HepG2 (cell line): Measurements from ENCODE around the gene TSKU. TPM values are rescaled to one million over a fixed set of nuclear protein-coding genes. Genes with fewer than 3 reads are reported as not detected.

Source experiments
- ATAC-seq: fragments of 200-7000 bp; cut with Tn5 transposase; 3 replicates; pipeline ENCODE4 v1.9.1; 2020; ENCODE audit warnings: mild to moderate bottlenecking, moderate library complexity
- BruUV-seq: library from RNA; stranded (reverse); fragments of 400-500 nt; replicated peaks from 2 replicates; lab custom pipeline; 2021; lab: Mats Ljungman, UMichigan
- CTCF ChIA-PET: fragments of 300-600 bp; formaldehyde crosslinking; extraction: SDS; loops from one replicate; lab custom pipeline; 2021; ENCODE audit warnings: low total read pairs, inconsistent platforms, low intra/inter-chr PET ratio; lab: Yijun Ruan, JAX
- POLR2A ChIA-PET: fragments of 350-600 bp; sonication (Branson Sonifier 250); formaldehyde crosslinking; loops from one replicate; lab custom pipeline; 2020; ENCODE audit warnings: antibody characterized with exemption, inconsistent platforms; lab: Yijun Ruan, JAX
- DNase-seq: peaks from one replicate; pipeline ENCODE4 v3.0.0-alpha.2; 2015; ENCODE audit warnings: low spot score
- FAIRE-seq: peaks from 3 replicates; lab custom pipeline; 2011; peaks lifted over from hg19 to GRCh38; lab: Jason Lieb, UNC
- H2AFZ ChIP-seq: one replicate; pipeline ENCODE4 v1.6.1; 2011; ENCODE audit warnings: low read length, inconsistent platforms
- H3K27ac ChIP-seq: fragments of 300-600 bp; 3 replicates; pipeline ENCODE4 v1.8.0; 2011; ENCODE audit warnings: mixed run types, mild to moderate bottlenecking, mixed read lengths, low read length, inconsistent platforms; ENCODE audit not compliant: insufficient read depth; ENCODE audit errors: extremely low read length
- H3K27me3 ChIP-seq, 2 experiments: fragments of 200-600 bp in 1 of 2; 2 replicates in 1 of 2; 3 replicates in 1 of 2; pipeline versions ENCODE4 v1.6.0 to v1.8.0; 2011; ENCODE audit warnings: low read length in 2 of 2, mild to moderate bottlenecking in 2 of 2, moderate library complexity in 2 of 2, inconsistent platforms in 1 of 2; ENCODE audit not compliant: insufficient read depth in 2 of 2, control insufficient read depth in 1 of 2
- H3K36me3 ChIP-seq, 2 experiments: fragments of 200-600 bp in 1 of 2; replicated peaks in 1 of 2; 2 replicates in 1 of 2; 3 replicates in 1 of 2; pipeline versions ENCODE4 v1.5.1 to v1.8.0; 2011; ENCODE audit warnings: low read length in 2 of 2, inconsistent platforms in 1 of 2; ENCODE audit not compliant: insufficient read depth in 2 of 2, control insufficient read depth in 1 of 2
- H3K4me1 ChIP-seq: 2 replicates; pipeline ENCODE4 v1.5.1; 2012; ENCODE audit warnings: low read length, inconsistent platforms; ENCODE audit not compliant: insufficient read depth
- H3K4me2 ChIP-seq: 2 replicates; pipeline ENCODE4 v1.6.0; 2011; ENCODE audit warnings: low read depth, low read length, inconsistent platforms
- H3K4me3 ChIP-seq, 3 experiments: fragments of 200-600 bp in 1 of 3; sonication (generic), shearing (Covaris generic) in 1 of 3; replicated peaks in 1 of 3; 2 replicates each; pipeline ENCODE4 v1.5.1; 2011 to 2016; ENCODE audit warnings: low read length in 3 of 3, inconsistent platforms in 2 of 3, low read depth in 2 of 3, mild to moderate bottlenecking in 2 of 3, control low read depth in 1 of 3, mixed read lengths in 1 of 3; ENCODE audit not compliant: insufficient read depth in 1 of 3
- H3K79me2 ChIP-seq: one replicate; pipeline ENCODE4 v1.6.1; 2011; ENCODE audit warnings: low read length, inconsistent platforms; ENCODE audit not compliant: insufficient read depth
- H3K9ac ChIP-seq: 2 replicates; pipeline ENCODE4 v1.6.0; 2011; ENCODE audit warnings: mild to moderate bottlenecking, low read depth, low read length, inconsistent platforms; ENCODE audit not compliant: insufficient read depth
- H3K9me3 ChIP-seq: 2 replicates; pipeline ENCODE4 v1.5.1; 2012; ENCODE audit warnings: mild to moderate bottlenecking, low read length
- H4K20me1 ChIP-seq: 2 replicates; pipeline ENCODE4 v1.6.0; 2011; ENCODE audit warnings: inconsistent platforms, mild to moderate bottlenecking, low read length, moderate library complexity; ENCODE audit not compliant: insufficient read depth
- ATF2 ChIP-seq: sonication (generic); formaldehyde crosslinking; IDR thresholded peaks from 2 replicates; pipeline ENCODE4 v1.4.0; 2020; ENCODE audit warnings: missing genetic modification reagents
- ELF1 ChIP-seq: sonication (generic); formaldehyde crosslinking; IDR thresholded peaks from 2 replicates; pipeline ENCODE4 v1.4.0; 2020; ENCODE audit warnings: missing genetic modification reagents
- HCFC1 ChIP-seq: fragments of 150-350 bp; IDR thresholded peaks from 2 replicates; pipeline ENCODE4 v1.6.1; 2014; ENCODE audit warnings: low read depth, low read length
- MAFF ChIP-seq: IDR thresholded peaks from 2 replicates; pipeline ENCODE4 v1.6.1; 2011; ENCODE audit warnings: low read depth, low read length, improper control_type of control experiment
- NFYB ChIP-seq: sonication (generic); formaldehyde crosslinking; IDR thresholded peaks from 2 replicates; pipeline ENCODE4 v1.4.0; 2020; ENCODE audit warnings: missing genetic modification reagents
- NR2C2 ChIP-seq: sonication (generic); formaldehyde crosslinking; IDR thresholded peaks from 2 replicates; pipeline ENCODE4 v1.4.0; 2020; ENCODE audit warnings: missing genetic modification reagents, mild to moderate bottlenecking, moderate library complexity, borderline replicate concordance
- ONECUT2 ChIP-seq: sonication (generic); formaldehyde crosslinking; IDR thresholded peaks from 2 replicates; pipeline ENCODE4 v1.4.0; 2020; ENCODE audit warnings: missing genetic modification reagents
- REPIN1 ChIP-seq: sonication (generic); formaldehyde crosslinking; IDR thresholded peaks from 2 replicates; pipeline ENCODE4 v1.8.0; 2022; ENCODE audit warnings: missing genetic modification reagents, low read depth, mild to moderate bottlenecking, borderline replicate concordance
- U2AF1 ChIP-seq: fragments of 200-400 bp; formaldehyde crosslinking; optimal IDR thresholded peaks from 2 replicates; pipeline ENCODE3; 2017; ENCODE audit warnings: mild to moderate bottlenecking, low read depth, low read length
- YEATS4 ChIP-seq: sonication (generic); formaldehyde crosslinking; IDR thresholded peaks from 2 replicates; pipeline ENCODE4 v1.4.0; 2020; ENCODE audit warnings: missing genetic modification reagents, borderline replicate concordance
- ZNF280B ChIP-seq: sonication (generic); formaldehyde crosslinking; IDR thresholded peaks from 2 replicates; pipeline ENCODE4 v1.5.0; 2020; ENCODE audit warnings: missing genetic modification reagents, mild to moderate bottlenecking, borderline replicate concordance
- ZNF333 ChIP-seq: sonication (generic); formaldehyde crosslinking; IDR thresholded peaks from 2 replicates; pipeline ENCODE4 v1.4.0; 2020; ENCODE audit warnings: mild to moderate bottlenecking, missing genetic modification reagents, borderline replicate concordance
- ZNF33A ChIP-seq: sonication (generic); formaldehyde crosslinking; IDR thresholded peaks from 2 replicates; pipeline ENCODE4 v1.5.1; 2020; ENCODE audit warnings: missing genetic modification reagents, mild to moderate bottlenecking, moderate library complexity, borderline replicate concordance
- ZNF451 ChIP-seq: sonication (generic); formaldehyde crosslinking; IDR thresholded peaks from 2 replicates; pipeline ENCODE4 v1.5.0; 2020; ENCODE audit warnings: mild to moderate bottlenecking, missing genetic modification reagents
- ZNF562 ChIP-seq: sonication (generic); formaldehyde crosslinking; IDR thresholded peaks from 2 replicates; pipeline ENCODE4 v1.8.0; 2022; ENCODE audit warnings: missing genetic modification reagents, borderline replicate concordance
- ZNF639 ChIP-seq: conservative IDR thresholded peaks from 2 replicates; pipeline ENCODE4 v1.6.1; 2018; ENCODE audit warnings: missing genetic modification reagents
- WGBS: methylation state at CpG from one replicate; pipeline ENCODE4 v1.1.6; 2017; ENCODE audit warnings: low lambda C conversion rate; 5-methylcytosine and 5-hydroxymethylcytosine counted together
- in situ Hi-C: cut with HindIII; loops from 2 replicates; pipeline ENCODE4 v1.10.0; 2017; ENCODE audit warnings: low pct_unique_long_range_greater_than_20kb; ENCODE audit not compliant: extremely low pct_ligation_motif_present
- intact Hi-C: fragments of 100-400 bp; cut with micrococcal nuclease; formaldehyde crosslinking; loops from one replicate; pipeline ENCODE4 v1.10.0; 2022; ENCODE audit not compliant: unreplicated experiment
- polyA plus RNA-seq, 8 experiments: library from polyadenylated mRNA; depleted of rRNA in 3 of 8; stranded (reverse) in 7 of 8; unstranded in 1 of 8; fragments of >200 nt; fragmentation: Illumina TruSeq in 4 of 8; extraction: Trizol in 4 of 8; gene quantifications; 2 replicates each; pipeline versions ENCODE4 v1.2.1 to v1.2.3, GENCODE V29; 2011 to 2016; ENCODE audit warnings: low read depth in 4 of 8, missing spikeins in 1 of 8, mixed read lengths in 1 of 8; ENCODE audit not compliant: insufficient read depth in 1 of 8
- total RNA-seq, 5 experiments: library from RNA; depleted of rRNA; stranded (reverse); fragments of >200 nt; fragmentation: Illumina TruSeq; extraction: Trizol; gene quantifications; 2 replicates each; pipeline ENCODE4 v1.2.3, GENCODE V29; 2016; ENCODE audit warnings: low read depth in 1 of 5

The TSKU gene
- total and polyA plus RNA-seq, 2 of the 13 experiments (the other 11 are each of a cell fraction or from before 2014, with no cell fraction given), result 20.3 to 21.4 TPM

- in situ Hi-C loops, result no loop called here
- H3K9ac ChIP-seq, result no peak overlapping the region
- DNase-seq (no peak), ATAC-seq (no peak), FAIRE-seq (no peak)
- H3K9me3 ChIP-seq, result no peaks in the 10 kb centered on the region
- ChIA-PET CTCF (no interaction called here), POLR2A (no interaction called here)
- no peak overlapping the region for H3K4me2 ChIP-seq
- no peaks in the 10 kb centered on the region for H3K4me1 ChIP-seq
- H3K4me3 ChIP-seq, result no peak overlapping the region
- H2AFZ ChIP-seq, result no peak overlapping the region
- H3K79me2 ChIP-seq, result no peaks in the 10 kb centered on the region
- WGBS, result 88% methylated on average over 1 of the region's 1 CpG
- H3K36me3 ChIP-seq, result no peaks in the 10 kb centered on the region
- intact Hi-C loops, result no loop called here
- no peaks in the 10 kb centered on the region; the same call in 1 of the 2 replicates for H4K20me1 ChIP-seq
- TF ChIP-seq ZNF639 (CRISPR knock-in tag), result no peak
- TF ChIP-seq U2AF1, result no peak
- no peak for TF ChIP-seq HCFC1
- no peak for TF ChIP-seq ZNF280B
- no peak for TF ChIP-seq YEATS4
- TF ChIP-seq, all 625 proteins: peak for 0
- no TSS peak for BruUV-seq
- no peak overlapping the region for H3K27ac ChIP-seq
- H3K27me3 ChIP-seq, result peaks cover 0 to 2% of the 10 kb centered on the region in 2 experiments; a peak in 2 of 5 replicates
Measured at GRCh38 chr11:76822406-76822805, 39.2 kb downstream of the TSKU start.

- Histone ChIP-seq H3K4me3 (no peak overlapping the region), H4K20me1 (no peaks in the 10 kb centered on the region; the same call in 1 of the 2 replicates), H3K27ac (no peak overlapping the region), H2AFZ (no peak overlapping the region), H3K9me3 (no peaks in the 10 kb centered on the region), H3K9ac (no peak overlapping the region), H3K4me2 (no peak overlapping the region), H3K36me3 (no peaks in the 10 kb centered on the region), H3K79me2 (no peaks in the 10 kb centered on the region), H3K27me3 (peaks cover 0 to 2% of the 10 kb centered on the region in 2 experiments; a peak in 2 of 5 replicates), H3K4me1 (no peaks in the 10 kb centered on the region)
- in situ Hi-C loops (no loop called here), intact Hi-C loops (no loop called here)
- ATAC-seq (no peak), FAIRE-seq (no peak), DNase-seq (peak; percentile 31)
- WGBS, result 7% methylated on average over 9 of the region's 9 CpGs
- BruUV-seq, result no TSS peak
- ChIA-PET CTCF (no interaction called here), POLR2A (no interaction called here)
- no peak for TF ChIP-seq MAFF
- TF ChIP-seq ZNF562 (CRISPR knock-in tag), result no peak
- no peak for TF ChIP-seq NFYB (CRISPR knock-in tag)
- no peak for TF ChIP-seq ZNF451 (CRISPR knock-in tag)
- TF ChIP-seq REPIN1 (CRISPR knock-in tag), result no peak
- TF ChIP-seq ONECUT2 (CRISPR knock-in tag), result no peak
- no peak for TF ChIP-seq ELF1 (CRISPR knock-in tag)
- TF ChIP-seq NR2C2 (CRISPR knock-in tag), result no peak
- TF ChIP-seq ZNF33A (CRISPR knock-in tag), result no peak
- no peak for TF ChIP-seq ATF2 (CRISPR knock-in tag)
- TF ChIP-seq ZNF333, result no peak
Measured at GRCh38 chr11:76823481-76824028, 40.4 kb downstream of the TSKU start.
